Neuronal stem cell (in vitro differentiated cells): ENCODE results near the gene CLEC18C.

Experiments used
- DNase-seq: peaks from one replicate; pipeline ENCODE4 v3.0.0-alpha.2; 2013; ENCODE audit warnings: low spot score
- H2AFZ ChIP-seq: one replicate; pipeline ENCODE4 v1.6.1; 2013; ENCODE audit warnings: mild to moderate bottlenecking, low read length, inconsistent platforms
- H2AK5ac ChIP-seq: 2 replicates; pipeline ENCODE4 v1.6.1; 2013; ENCODE audit warnings: low read depth, mild to moderate bottlenecking, inconsistent platforms, low read length, moderate library complexity, mixed read lengths
- H2BK120ac ChIP-seq: 2 replicates; pipeline ENCODE4 v1.6.1; 2013; ENCODE audit warnings: low read depth, mild to moderate bottlenecking, inconsistent platforms, low read length, moderate library complexity, mixed read lengths
- H2BK12ac ChIP-seq: one replicate; pipeline ENCODE4 v1.6.1; 2013; ENCODE audit warnings: low read length, inconsistent platforms
- H2BK15ac ChIP-seq: 2 replicates; pipeline ENCODE4 v1.6.1; 2013; ENCODE audit warnings: mild to moderate bottlenecking, low read length, inconsistent platforms, mixed read lengths
- H2BK5ac ChIP-seq: one replicate; pipeline ENCODE4 v1.6.1; 2013; ENCODE audit warnings: inconsistent platforms, mild to moderate bottlenecking, low read length, moderate library complexity
- H3K14ac ChIP-seq: one replicate; pipeline ENCODE4 v1.6.1; 2013; ENCODE audit warnings: low read length, inconsistent platforms
- H3K18ac ChIP-seq: 2 replicates; pipeline ENCODE4 v1.6.1; 2013; ENCODE audit warnings: low read length, inconsistent platforms
- H3K23ac ChIP-seq: 2 replicates; pipeline ENCODE4 v1.6.1; 2013; ENCODE audit warnings: low read depth, mild to moderate bottlenecking, mixed read lengths, low read length, inconsistent platforms; ENCODE audit not compliant: poor library complexity
- H3K27ac ChIP-seq: replicated peaks from 3 replicates; pipeline ENCODE4 v1.5.1; 2013; ENCODE audit warnings: low read length, inconsistent platforms
- H3K27me3 ChIP-seq, 3 experiments: 2 replicates each; pipeline ENCODE4 v1.6.1; 2013; ENCODE audit warnings: low read length in 3 of 3, mild to moderate bottlenecking in 2 of 3, inconsistent platforms in 1 of 3, low read depth in 1 of 3, mixed read lengths in 1 of 3, moderate library complexity in 1 of 3; ENCODE audit not compliant: control insufficient read depth in 3 of 3, insufficient read depth in 3 of 3
- H3K36me3 ChIP-seq, 2 donors: replicated peaks in 1 of 2; 2 replicates each; pipeline ENCODE4 v1.6.1; 2013; ENCODE audit warnings: low read length in 2 of 2; ENCODE audit not compliant: control insufficient read depth in 2 of 2, insufficient read depth in 2 of 2
- H3K4ac ChIP-seq: 2 replicates; pipeline ENCODE4 v1.6.1; 2013; ENCODE audit warnings: inconsistent platforms, mild to moderate bottlenecking, low read length, moderate library complexity
- H3K4me1 ChIP-seq, 2 donors: 1 replicate in 1 of 2; 2 replicates in 1 of 2; pipeline ENCODE4 v1.6.1; 2013; ENCODE audit warnings: low read length in 2 of 2, low read depth in 1 of 2; ENCODE audit not compliant: control insufficient read depth in 2 of 2, insufficient read depth in 1 of 2
- H3K4me2 ChIP-seq: one replicate; pipeline ENCODE4 v1.6.1; 2013; ENCODE audit warnings: mild to moderate bottlenecking, low read length, inconsistent platforms; ENCODE audit not compliant: insufficient read depth, poor library complexity, severe bottlenecking
- H3K4me3 ChIP-seq, 2 donors: 2 replicates each; pipeline ENCODE4 v1.5.1; 2013; ENCODE audit warnings: low read length in 2 of 2, mild to moderate bottlenecking in 2 of 2, inconsistent platforms in 1 of 2, moderate library complexity in 1 of 2
- H3K79me1 ChIP-seq: one replicate; pipeline ENCODE4 v1.6.1; 2013; ENCODE audit warnings: low read depth, mild to moderate bottlenecking, inconsistent platforms, low read length, moderate library complexity
- H3K9ac ChIP-seq: one replicate; pipeline ENCODE4 v1.6.1; 2013; ENCODE audit warnings: mild to moderate bottlenecking, low read depth, low read length, inconsistent platforms; ENCODE audit not compliant: poor library complexity
- H3K9me3 ChIP-seq, 2 donors: replicated peaks in 1 of 2; 2 replicates each; pipeline versions ENCODE3 to v1.6.1; 2013; ENCODE audit warnings: low read length in 2 of 2, mild to moderate bottlenecking in 2 of 2, inconsistent platforms in 1 of 2, low read depth in 1 of 2, mixed read lengths in 1 of 2, moderate library complexity in 1 of 2; ENCODE audit not compliant: control insufficient read depth in 2 of 2, insufficient read depth in 1 of 2
- H4K8ac ChIP-seq: one replicate; pipeline ENCODE4 v1.6.1; 2013; ENCODE audit warnings: low read depth, mild to moderate bottlenecking, inconsistent platforms, low read length, moderate library complexity
- H4K91ac ChIP-seq: one replicate; pipeline ENCODE4 v1.6.1; 2013; ENCODE audit warnings: low read length, low read depth, mild to moderate bottlenecking, inconsistent platforms; ENCODE audit not compliant: poor library complexity
- WGBS, 2 donors: extraction: QIAGEN DNeasy Blood & Tissue Kit; methylation state at CpG; one replicate each; pipeline ENCODE4 v1.1.7; 2013; ENCODE audit warnings: missing lambda C conversion rate in 2 of 2, mixed read lengths in 1 of 2; ENCODE audit not compliant: insufficient read length in 2 of 2, insufficient replicate concordance in 1 of 2; ENCODE audit errors: extremely low coverage in 2 of 2; 5-methylcytosine and 5-hydroxymethylcytosine counted together

The CLEC18C gene

DNA sequence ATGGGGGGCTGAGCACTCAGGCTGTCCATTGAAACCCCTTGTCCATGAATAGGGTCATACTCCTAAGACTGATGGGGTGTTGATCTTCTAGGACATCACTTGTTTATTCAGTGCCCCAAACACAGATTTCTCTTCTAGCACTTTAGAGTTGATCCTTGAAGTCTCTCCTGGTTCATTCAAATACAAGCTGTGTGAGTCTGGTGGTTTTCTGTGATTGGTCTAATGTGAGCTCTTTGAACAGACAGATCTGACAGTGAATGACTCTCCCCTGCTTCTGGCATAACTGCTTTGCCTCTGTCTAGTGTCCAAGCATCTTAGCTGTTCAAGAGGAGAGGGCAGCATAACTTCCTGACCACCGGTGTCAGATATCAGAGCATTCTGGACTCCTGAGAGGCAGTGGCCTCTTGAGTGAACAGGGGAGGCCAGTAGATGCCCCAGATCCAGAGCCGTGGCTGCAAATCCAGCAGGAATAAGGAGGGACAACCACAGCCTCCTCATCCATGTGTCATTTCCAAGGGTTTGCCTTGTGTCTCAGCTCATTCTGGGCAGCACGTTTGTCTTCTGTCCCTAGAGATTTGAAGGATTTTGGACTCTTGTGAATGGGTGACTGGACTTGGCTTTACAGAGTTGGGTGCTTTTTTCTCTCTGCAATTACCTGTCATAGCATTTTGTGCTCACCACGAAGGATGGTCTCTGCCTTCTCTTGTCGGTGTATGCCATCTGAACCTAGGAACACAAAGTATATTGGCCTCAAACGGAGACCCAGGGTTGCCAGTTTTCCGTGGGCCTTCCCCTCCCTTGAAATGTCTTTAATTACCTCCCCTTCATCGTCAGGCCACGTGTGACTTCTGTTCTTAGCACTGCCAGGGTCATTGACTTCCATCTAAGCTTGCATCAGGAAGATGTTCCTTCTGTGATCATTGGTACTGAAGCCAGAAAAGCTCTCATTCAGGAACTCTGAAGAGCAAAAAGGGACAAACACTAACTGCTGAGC lies 13.9 kb upstream of the CLEC18C start:
- DNase-seq, result no peak
- H3K4me3 ChIP-seq, result no peak overlapping the region
- H3K79me1 ChIP-seq, result no peaks in the 10 kb centered on the region
- no CpG with 5 or more reads among the region's 9 CpGs for WGBS, 2 donors
- no peaks in the 10 kb centered on the region for H3K9me3 ChIP-seq
- no peak overlapping the region for H2BK15ac ChIP-seq
- no peak overlapping the region for H2BK12ac ChIP-seq
- no peak overlapping the region for H2BK120ac ChIP-seq
- no peak overlapping the region for H3K27ac ChIP-seq
- H3K14ac ChIP-seq, result no peak overlapping the region
- peaks cover 0 to 5% of the 10 kb centered on the region in 2 donors for H3K4me1 ChIP-seq
- peaks cover 41 to 81% of the 10 kb centered on the region in 2 donors for H3K36me3 ChIP-seq
- H3K9ac ChIP-seq, result no peak overlapping the region
- no peak overlapping the region for H3K4me2 ChIP-seq
- no peak overlapping the region for H4K8ac ChIP-seq
- no peak overlapping the region for H3K23ac ChIP-seq
- no peak overlapping the region for H3K18ac ChIP-seq
- no peak overlapping the region for H4K91ac ChIP-seq
- H2AFZ ChIP-seq, result no peak overlapping the region
- H3K27me3 ChIP-seq, result no peaks in the 10 kb centered on the region
- H2BK5ac ChIP-seq, result no peak overlapping the region
- no peak overlapping the region for H2AK5ac ChIP-seq
- no peak overlapping the region for H3K4ac ChIP-seq

DNA sequence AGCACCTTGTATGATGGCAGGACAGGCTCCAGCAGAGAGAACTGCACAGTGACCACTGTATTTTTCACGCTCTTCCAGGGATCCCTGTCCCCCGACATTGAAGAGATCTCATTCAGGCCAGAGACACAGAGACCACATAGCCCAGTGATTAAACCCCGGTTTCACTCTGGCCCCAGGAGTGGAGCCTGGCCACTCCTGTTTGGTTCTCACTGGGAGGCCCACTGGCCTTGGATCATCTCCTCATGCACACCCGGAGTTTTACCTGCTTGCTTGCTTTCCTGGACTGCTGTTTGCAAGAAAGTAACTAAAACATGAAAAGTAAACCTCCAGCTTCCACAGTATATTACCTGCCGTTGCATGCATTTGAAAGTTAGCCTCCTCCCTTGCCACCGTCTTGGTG lies 13.2 kb upstream of the CLEC18C start:
- no peak for DNase-seq
- Histone ChIP-seq H3K18ac (no peak overlapping the region), H3K27ac (no peak overlapping the region), H2BK15ac (no peak overlapping the region), H2BK12ac (no peak overlapping the region), H4K8ac (no peak overlapping the region), H3K9ac (no peak overlapping the region), H3K27me3 (no peaks in the 10 kb centered on the region), H2BK5ac (no peak overlapping the region), H2BK120ac (no peak overlapping the region), H3K4me2 (no peak overlapping the region), H3K14ac (no peak overlapping the region), H3K23ac (no peak overlapping the region), H4K91ac (no peak overlapping the region), H3K4ac (no peak overlapping the region), H3K79me1 (no peaks in the 10 kb centered on the region), H3K4me1 (peaks cover 0 to 5% of the 10 kb centered on the region in 2 donors), H3K4me3 (no peak overlapping the region), H2AK5ac (no peak overlapping the region), H3K36me3 (peaks cover 41 to 73% of the 10 kb centered on the region in 2 donors), H2AFZ (no peak overlapping the region), H3K9me3 (no peaks in the 10 kb centered on the region)
- no CpG with 5 or more reads among the region's 6 CpGs for WGBS, 2 donors

DNA sequence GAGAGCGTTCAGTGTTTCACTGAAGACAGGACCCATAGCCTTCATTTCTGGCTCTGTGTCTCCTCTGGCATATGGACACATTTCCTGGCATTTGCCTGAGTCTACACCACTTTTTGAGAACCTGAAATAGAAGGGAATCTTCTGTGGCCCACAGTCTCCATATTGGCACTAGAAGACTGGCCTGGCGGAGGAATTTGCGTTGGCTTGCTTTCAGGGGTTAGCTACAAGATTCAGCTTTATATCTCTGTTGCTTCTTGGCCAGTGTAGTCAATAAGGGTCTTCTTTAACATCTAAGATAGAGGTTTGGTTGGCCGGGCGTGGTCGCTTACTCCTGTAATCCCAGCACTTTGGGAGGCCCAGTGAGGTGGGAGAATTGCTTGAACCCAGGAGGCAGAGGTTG lies 12.8 kb upstream of the CLEC18C start:
- peaks cover 0 to 5% of the 10 kb centered on the region in 2 donors for H3K4me1 ChIP-seq
- no peak overlapping the region for H3K27ac ChIP-seq
- H3K14ac ChIP-seq, result no peak overlapping the region
- no peak overlapping the region for H2BK15ac ChIP-seq
- no peak for DNase-seq
- H3K4ac ChIP-seq, result no peak overlapping the region
- no peak overlapping the region for H4K8ac ChIP-seq
- H3K36me3 ChIP-seq, result peaks cover 41 to 69% of the 10 kb centered on the region in 2 donors
- no peak overlapping the region for H3K23ac ChIP-seq
- no CpG with 5 or more reads among the region's 6 CpGs for WGBS, 2 donors
- no peak overlapping the region for H3K9ac ChIP-seq
- H3K9me3 ChIP-seq, result no peaks in the 10 kb centered on the region
- no peak overlapping the region for H4K91ac ChIP-seq
- H3K79me1 ChIP-seq, result no peaks in the 10 kb centered on the region
- no peak overlapping the region for H3K4me3 ChIP-seq
- H2BK5ac ChIP-seq, result no peak overlapping the region
- H2AK5ac ChIP-seq, result no peak overlapping the region
- no peak overlapping the region for H3K18ac ChIP-seq
- no peak overlapping the region for H3K4me2 ChIP-seq
- H2BK12ac ChIP-seq, result no peak overlapping the region
- no peak overlapping the region for H2AFZ ChIP-seq
- H3K27me3 ChIP-seq, result no peaks in the 10 kb centered on the region
- no peak overlapping the region for H2BK120ac ChIP-seq

DNA sequence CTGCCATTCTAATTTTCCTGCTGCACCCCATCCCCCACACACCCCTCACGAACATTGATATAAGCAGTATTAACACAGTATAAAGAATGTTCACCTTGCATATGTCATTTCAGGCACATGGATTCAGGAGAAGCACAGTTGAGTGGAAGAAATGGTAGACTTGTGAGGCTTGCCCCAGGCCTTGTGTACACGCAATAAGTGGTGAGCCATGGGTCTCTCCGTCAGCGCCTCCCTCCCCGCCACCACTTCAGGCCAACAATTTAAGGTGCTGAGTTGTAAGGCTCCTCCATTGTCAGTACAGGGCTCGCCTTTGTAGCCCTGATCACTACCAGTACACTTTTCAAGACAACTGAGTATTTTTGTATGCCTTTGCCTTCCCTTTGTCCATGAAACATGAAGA lies 12.2 kb upstream of the CLEC18C start:
- Histone ChIP-seq H3K14ac (no peak overlapping the region), H3K36me3 (peaks cover 39 to 64% of the 10 kb centered on the region in 2 donors), H3K23ac (no peak overlapping the region), H3K4ac (no peak overlapping the region), H3K4me1 (peaks cover 0 to 5% of the 10 kb centered on the region in 2 donors), H2AFZ (no peak overlapping the region), H3K4me3 (no peak overlapping the region), H4K91ac (no peak overlapping the region), H2BK120ac (no peak overlapping the region), H3K27ac (no peak overlapping the region), H2BK15ac (no peak overlapping the region), H2BK12ac (no peak overlapping the region), H3K18ac (no peak overlapping the region), H2AK5ac (no peak overlapping the region), H3K4me2 (no peak overlapping the region), H3K79me1 (no peaks in the 10 kb centered on the region), H3K9me3 (no peaks in the 10 kb centered on the region), H2BK5ac (no peak overlapping the region), H4K8ac (no peak overlapping the region), H3K27me3 (no peaks in the 10 kb centered on the region), H3K9ac (no peak overlapping the region)
- no CpG with 5 or more reads among the region's 6 CpGs for WGBS, 2 donors
- no peak for DNase-seq
